Heart right ventricle (tissue), 16 donors: Measurements from ENCODE around the gene LAMC3. TPM values are rescaled to one million over a fixed set of nuclear protein-coding genes. Genes with fewer than 3 reads are reported as not detected.

Experiments used
- ATAC-seq, 8 donors: fragments of 200-7000 bp; cut with Tn5 transposase; one replicate each; pipeline ENCODE4 v1.9.1; 2020; ENCODE audit warnings: mild to moderate bottlenecking in 8 of 8, moderate library complexity in 8 of 8, moderate number of reproducible peaks in 1 of 8
- DNase-seq, 2 donors: peaks; one replicate each; pipeline ENCODE4 v3.0.0-alpha.2; 2020
- H3K27ac ChIP-seq, 10 donors: fragments of 200-600 bp; sonication (generic) in 2 of 10; one replicate each; pipeline versions ENCODE4 v1.5.0 to v1.8.0; 2020 to 2022; ENCODE audit warnings: mild to moderate bottlenecking in 3 of 10
- H3K27me3 ChIP-seq, 7 donors: fragments of 200-600 bp; one replicate each; pipeline ENCODE4 v1.8.0; 2021 to 2022; ENCODE audit warnings: mild to moderate bottlenecking in 2 of 7
- H3K36me3 ChIP-seq, 9 donors: fragments of 200-600 bp; sonication (generic) in 1 of 9; one replicate each; pipeline versions ENCODE4 v1.5.0 to v1.8.0; 2020 to 2022; ENCODE audit warnings: mild to moderate bottlenecking in 2 of 9
- H3K4me1 ChIP-seq, 9 donors: fragments of 200-600 bp; sonication (generic) in 1 of 9; one replicate each; pipeline versions ENCODE4 v1.5.0 to v1.8.0; 2020 to 2022; ENCODE audit warnings: mild to moderate bottlenecking in 4 of 9
- H3K4me3 ChIP-seq, 10 donors: fragments of 200-600 bp; sonication (generic) in 2 of 10; one replicate each; pipeline versions ENCODE4 v1.5.0 to v1.8.0; 2020 to 2022; ENCODE audit warnings: mild to moderate bottlenecking in 7 of 10, moderate library complexity in 2 of 10
- H3K9me3 ChIP-seq, 11 donors: fragments of 200-600 bp in 10 of 11; sonication (generic) in 2 of 11; one replicate each; pipeline versions ENCODE4 v1.5.0 to v1.8.0; 2013 to 2022; ENCODE audit warnings: mild to moderate bottlenecking in 2 of 11, control low read depth in 1 of 11, moderate library complexity in 1 of 11
- CTCF ChIP-seq, 9 donors: fragments of 200-600 bp; sonication (generic) in 2 of 9; IDR thresholded peaks; one replicate each; pipeline versions ENCODE4 v1.5.0 to v1.8.0; 2021 to 2022; ENCODE audit warnings: antibody characterized with exemption in 9 of 9, mild to moderate bottlenecking in 5 of 9, moderate library complexity in 1 of 9
- WGBS, 2 donors: extraction: QIAGEN DNeasy Blood & Tissue Kit; methylation state at CpG; one replicate each; pipeline ENCODE4 v1.1.7; 2013; ENCODE audit warnings: inconsistent platforms in 1 of 2; 5-methylcytosine and 5-hydroxymethylcytosine counted together
- intact Hi-C, 10 donors: fragments of 100-400 bp; cut with DNase I; formaldehyde crosslinking; loops; one replicate each; pipeline versions ENCODE4 v1.11.1 to v1.14.2; 2022
- polyA plus RNA-seq, 2 donors: library from polyadenylated mRNA; stranded (reverse); fragments of 200-250 nt; gene quantifications; one replicate each; pipeline ENCODE4 v1.2.3, GENCODE V29; 2013
- total RNA-seq, 10 donors: library from RNA; stranded (reverse); fragmentation: NEBNext Ultra II Directional in 3 of 10; extraction: Animal tissue kit (Norgen Biotek cat#: 25700) in 3 of 10; gene quantifications; one replicate each; pipeline versions ENCODE4 v1.2.1 to v1.2.4, GENCODE V29; 2021 to 2023
- donor health status: Arrhythmogenic right ventricular cardiomyopathy.
- donor health status: ischemic (EF 13 %, LVEDD 7.1; RV severe dilation, severe dysfunction).
- donor health status: healthy with polysubstance abuse.
- donor health status: DM: no; HTN: yes; CAD: no.
- donor health status: DM: no; HTN: no; CAD: no.
- donor health status: ischemic (EF 25% LVEDD 6.9; RV normal size, moderate dysfunction).
- donor health status: ischemic (EF 25% LVEDD 5.7; RV mildly dilated, moderate dysfunction).
- donor health status: healthy.
- donor health status: DM: yes; HTN: yes; CAD: no.
- donor health status: Ischemic cardiomyopathy.
- donor health status: ischemic (EF 35%, LVEDD 5.7; RV mildly dilated, moderate dysfunction).
- donor health status: nonischemic (EF 11% LVEDD 7.7; RV severe dilation, severe dysfunction).
- donor health status: DM: yes; HTN: yes; CAD: no.
- donor health status: PGD.
- donor health status: ischemic (EF 29% LVEDD 5.4; RV normal size, mild dysfunction).
- donor health status: nonischemic (EF 23%, LVEDD 6.1; RV moderate dilation, normal function).

The LAMC3 gene
- total and polyA plus RNA-seq, 12 donors, result 0.07 to 5.4 (median 0.30) TPM; not detected in 1

- DNase-seq (no peak), ATAC-seq (no peak)
- H3K4me3 ChIP-seq, result no peak overlapping the region
- WGBS, 2 donors, result 45 to 49% methylated on average over 6 of the region's 6 CpGs
- TF ChIP-seq CTCF (IDR thresholded peaks at IDR 0.05), result no peak
- H3K9me3 ChIP-seq, result no peaks in the 10 kb centered on the region
- no peak overlapping the region for H3K27ac ChIP-seq
- intact Hi-C loops, result loop anchor here (5.0 to 10.0 kb wide), 10 partner anchors 36 to 584 kb away; no protein-coding TSS in a partner anchor
- H3K4me1 ChIP-seq, result peaks cover 0 to 7% (median 0%) of the 10 kb centered on the region in 9 donors
- no peaks in the 10 kb centered on the region for H3K36me3 ChIP-seq
- peaks cover 0 to 14% (median 0%) of the 10 kb centered on the region in 7 donors for H3K27me3 ChIP-seq
These were observed 39.4 kb downstream of the LAMC3 start for GRCh38 chr9:131048332-131048731.

GRCh38 chr9:131048820-131049219 is 39.8 kb downstream of the LAMC3 start:
- intact Hi-C loops, result loop anchor here (5.0 to 10.0 kb wide), 10 partner anchors 37 to 584 kb away; no protein-coding TSS in a partner anchor
- DNase-seq, result no peak

GRCh38 chr9:131049829-131050715 is 41.1 kb downstream of the LAMC3 start:
- TF ChIP-seq CTCF (IDR thresholded peaks at IDR 0.05), result no peak
- peaks cover 0 to 7% (median 0%) of the 10 kb centered on the region in 9 donors for H3K4me1 ChIP-seq
- WGBS, 2 donors, result 73 to 75% methylated on average over 21 of the region's 21 CpGs

More at GRCh38 chr9:131048820-131049219, 39.8 kb downstream of the LAMC3 start:
- no peak for ATAC-seq
- Histone ChIP-seq H3K27ac (no peak overlapping the region), H3K27me3 (peaks cover 0 to 18% (median 0%) of the 10 kb centered on the region in 7 donors), H3K4me1 (peaks cover 0 to 7% (median 0%) of the 10 kb centered on the region in 9 donors), H3K4me3 (no peak overlapping the region), H3K36me3 (no peaks in the 10 kb centered on the region), H3K9me3 (no peaks in the 10 kb centered on the region)
- no peak for TF ChIP-seq CTCF (IDR thresholded peaks at IDR 0.05)
- WGBS, 2 donors, result 96 to 97% methylated on average over 8 of the region's 8 CpGs

GRCh38 chr9:131050831-131051230 is 41.9 kb downstream of the LAMC3 start:
- no peak for TF ChIP-seq CTCF (IDR thresholded peaks at IDR 0.05)
- no peak overlapping the region for H3K4me3 ChIP-seq
- no peak for DNase-seq
- H3K4me1 ChIP-seq, result peaks cover 0 to 7% (median 0%) of the 10 kb centered on the region in 9 donors
- no peaks in the 10 kb centered on the region for H3K36me3 ChIP-seq
- intact Hi-C loops, result loop anchor here in 4 of 10 donors (10.0 kb wide), 2 partner anchors 74 to 284 kb away; partner anchors contain the start of gene NUP214 (in 3 of the 4)
- no peaks in the 10 kb centered on the region for H3K9me3 ChIP-seq
- WGBS, 2 donors, result 94 to 96% methylated on average over 17 of the region's 17 CpGs
- no peak overlapping the region for H3K27ac ChIP-seq
- no peak for ATAC-seq
- peaks cover 0 to 19% (median 0%) of the 10 kb centered on the region in 7 donors for H3K27me3 ChIP-seq

More at GRCh38 chr9:131049829-131050715, 41.1 kb downstream of the LAMC3 start:
- intact Hi-C loops, result loop anchor here (5.0 to 10.0 kb wide), 12 partner anchors 38 to 585 kb away; partner anchors contain the start of gene NUP214 (in 3 of the 10)
- Histone ChIP-seq H3K27ac (no peak overlapping the region), H3K36me3 (no peaks in the 10 kb centered on the region), H3K4me3 (no peak overlapping the region), H3K9me3 (no peaks in the 10 kb centered on the region), H3K27me3 (peaks cover 0 to 19% (median 0%) of the 10 kb centered on the region in 7 donors)
- no peak for ATAC-seq
- DNase-seq, result no peak
